Tibial nerve (tissue), 4 donors: Measurements from ENCODE around the gene CDKL2.

Experiments used
- EP300 ChIP-seq, 2 donors: sonication (generic); formaldehyde crosslinking; IDR thresholded peaks; one replicate each; pipeline ENCODE4 v1.6.1; 2017; ENCODE audit warnings: antibody characterized with exemption in 2 of 2, mild to moderate bottlenecking in 1 of 2
- POLR2A ChIP-seq, 2 donors: fragments of 450-650 bp; IDR thresholded peaks; one replicate each; pipeline ENCODE4 v1.6.1; 2017; ENCODE audit warnings: antibody characterized with exemption in 2 of 2, mild to moderate bottlenecking in 2 of 2, moderate library complexity in 2 of 2
- TF ChIP-seq, protein P1 (sequence below), 5 experiments: fragments of 200-600 bp in 3 of 5; fragments of 450-650 bp in 2 of 5; sonication (generic) in 3 of 5; IDR thresholded peaks; one replicate each; pipeline ENCODE4 v1.5.1; 2016 to 2019; ENCODE audit warnings: antibody characterized with exemption in 5 of 5, mild to moderate bottlenecking in 3 of 5, moderate library complexity in 2 of 5

GRCh38 chr4:75547647-75548387 is 82.5 kb downstream of the CDKL2 start:
- TF ChIP-seq, protein P1, sequence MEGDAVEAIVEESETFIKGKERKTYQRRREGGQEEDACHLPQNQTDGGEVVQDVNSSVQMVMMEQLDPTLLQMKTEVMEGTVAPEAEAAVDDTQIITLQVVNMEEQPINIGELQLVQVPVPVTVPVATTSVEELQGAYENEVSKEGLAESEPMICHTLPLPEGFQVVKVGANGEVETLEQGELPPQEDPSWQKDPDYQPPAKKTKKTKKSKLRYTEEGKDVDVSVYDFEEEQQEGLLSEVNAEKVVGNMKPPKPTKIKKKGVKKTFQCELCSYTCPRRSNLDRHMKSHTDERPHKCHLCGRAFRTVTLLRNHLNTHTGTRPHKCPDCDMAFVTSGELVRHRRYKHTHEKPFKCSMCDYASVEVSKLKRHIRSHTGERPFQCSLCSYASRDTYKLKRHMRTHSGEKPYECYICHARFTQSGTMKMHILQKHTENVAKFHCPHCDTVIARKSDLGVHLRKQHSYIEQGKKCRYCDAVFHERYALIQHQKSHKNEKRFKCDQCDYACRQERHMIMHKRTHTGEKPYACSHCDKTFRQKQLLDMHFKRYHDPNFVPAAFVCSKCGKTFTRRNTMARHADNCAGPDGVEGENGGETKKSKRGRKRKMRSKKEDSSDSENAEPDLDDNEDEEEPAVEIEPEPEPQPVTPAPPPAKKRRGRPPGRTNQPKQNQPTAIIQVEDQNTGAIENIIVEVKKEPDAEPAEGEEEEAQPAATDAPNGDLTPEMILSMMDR (IDR thresholded peaks at IDR 0.05) = no peak
- TF ChIP-seq POLR2A (IDR thresholded peaks at IDR 0.05) (no peak), EP300 (IDR thresholded peaks at IDR 0.05) (no peak)
